OCI-LY1 (cell line): ENCODE measurements around the gene ASXL2.

Experiments used
- H2AFZ ChIP-seq: fragments of 200-600 bp; sonication (generic), shearing (Covaris generic); 2 replicates; pipeline ENCODE4 v1.6.0; 2014; ENCODE audit warnings: antibody characterized with exemption, mild to moderate bottlenecking, low read length
- H3F3A ChIP-seq: fragments of 200-600 bp; sonication (generic), shearing (Covaris generic); 2 replicates; pipeline ENCODE4 v1.6.0; 2014; ENCODE audit warnings: mild to moderate bottlenecking, antibody characterized with exemption, low read length, moderate library complexity; ENCODE audit not compliant: insufficient read depth
- H3K27ac ChIP-seq: fragments of 200-600 bp; sonication (generic); 2 replicates; pipeline ENCODE4 v1.5.1; 2014; ENCODE audit warnings: low read length, mixed run types, mild to moderate bottlenecking, low read depth; ENCODE audit not compliant: poor library complexity, severe bottlenecking
- H3K27me3 ChIP-seq: fragments of 200-600 bp; sonication (generic); 2 replicates; pipeline ENCODE4 v1.6.0; 2014; ENCODE audit warnings: antibody characterized with exemption, mild to moderate bottlenecking, low read length, moderate library complexity; ENCODE audit not compliant: insufficient read depth
- H3K36me3 ChIP-seq: fragments of 200-600 bp; sonication (generic); 2 replicates; pipeline ENCODE4 v1.6.1; 2014; ENCODE audit warnings: mild to moderate bottlenecking, antibody characterized with exemption, low read length, moderate library complexity, mixed read lengths; ENCODE audit not compliant: insufficient read depth
- H3K4me1 ChIP-seq: fragments of 200-600 bp; sonication (generic); 2 replicates; pipeline ENCODE4 v1.5.1; 2014; ENCODE audit warnings: mild to moderate bottlenecking, low read length, moderate library complexity; ENCODE audit not compliant: insufficient read depth, severe bottlenecking
- H3K4me2 ChIP-seq: fragments of 200-600 bp; sonication (generic), shearing (Covaris generic); 2 replicates; pipeline ENCODE4 v1.6.1; 2014; ENCODE audit warnings: low read length
- H3K4me3 ChIP-seq: fragments of 200-600 bp; sonication (generic); 2 replicates; pipeline ENCODE4 v1.5.1; 2014; ENCODE audit warnings: low read length, low read depth, mild to moderate bottlenecking, mixed read lengths; ENCODE audit not compliant: poor library complexity, severe bottlenecking
- H3K79me2 ChIP-seq: fragments of 200-600 bp; shearing (Covaris generic); 2 replicates; pipeline ENCODE4 v1.6.1; 2016; ENCODE audit warnings: mixed run types, low read length, mixed read lengths; ENCODE audit not compliant: insufficient read depth
- H3K9ac ChIP-seq: fragments of 200-600 bp; sonication (generic), shearing (Covaris generic); 2 replicates; pipeline ENCODE4 v1.6.1; 2014; ENCODE audit warnings: mild to moderate bottlenecking, low read length, mixed read lengths
- H3K9me2 ChIP-seq: fragments of 200-600 bp; sonication (generic), shearing (Covaris generic); 2 replicates; pipeline ENCODE4 v1.6.1; 2014; ENCODE audit warnings: low read depth, mild to moderate bottlenecking, low read length, mixed read lengths
- H3K9me3 ChIP-seq: fragments of 200-600 bp; shearing (Covaris generic); 2 replicates; pipeline ENCODE4 v1.6.1; 2014; ENCODE audit warnings: low read length, mixed read lengths
- H4K20me1 ChIP-seq: fragments of 200-600 bp; sonication (generic), shearing (Covaris generic); 2 replicates; pipeline ENCODE4 v1.6.0; 2016; ENCODE audit warnings: mild to moderate bottlenecking, low read length; ENCODE audit not compliant: insufficient read depth
- CTCF ChIP-seq: fragments of 200-600 bp; sonication (generic), shearing (Covaris generic); IDR thresholded peaks from 2 replicates; pipeline ENCODE4 v1.5.1; 2017; ENCODE audit warnings: mild to moderate bottlenecking, antibody characterized with exemption, low read length, moderate library complexity, mixed read lengths
- EZH2 ChIP-seq: fragments of 200-600 bp; sonication (generic), shearing (Covaris generic); IDR thresholded peaks from 2 replicates; pipeline ENCODE4 v1.8.0; 2017; ENCODE audit warnings: borderline replicate concordance, mixed run types, mild to moderate bottlenecking, antibody characterized with exemption, low read length, moderate library complexity, mixed read lengths

ASXL2 gene

GRCh38 chr2:25856377-25856776, 21.9 kb downstream of the ASXL2 start:
- H3F3A ChIP-seq = no peaks in the 10 kb centered on the region; the same call in 1 of the 2 replicates
- H4K20me1 ChIP-seq = no peaks in the 10 kb centered on the region
- H3K9me3 ChIP-seq = no peaks in the 10 kb centered on the region
- H2AFZ ChIP-seq = no peak overlapping the region
- H3K9me2 ChIP-seq = no peaks in the 10 kb centered on the region
- H3K4me3 ChIP-seq = no peak overlapping the region
- peaks cover 4% of the 10 kb centered on the region; the same call in 1 of the 2 replicates for H3K36me3 ChIP-seq
- H3K4me1 ChIP-seq = peaks cover 25% of the 10 kb centered on the region
- H3K27me3 ChIP-seq = no peaks in the 10 kb centered on the region
- no peak overlapping the region for H3K27ac ChIP-seq
- TF ChIP-seq EZH2 (no peak), CTCF (peak; percentile 14; the same call in 1 of the 2 replicates)
- no peak overlapping the region for H3K9ac ChIP-seq
- H3K4me2 ChIP-seq = no peak overlapping the region
- peaks cover 30% of the 10 kb centered on the region for H3K79me2 ChIP-seq

GRCh38 chr2:25855065-25855464, 23.2 kb downstream of the ASXL2 start:
- H3K27me3 ChIP-seq = no peaks in the 10 kb centered on the region
- H3K4me3 ChIP-seq = no peak overlapping the region
- no peaks in the 10 kb centered on the region; the same call in 1 of the 2 replicates for H3F3A ChIP-seq
- no peak overlapping the region for H3K4me2 ChIP-seq
- H3K27ac ChIP-seq = no peak overlapping the region
- H3K9ac ChIP-seq = no peak overlapping the region
- peaks cover 29% of the 10 kb centered on the region for H3K4me1 ChIP-seq
- H3K36me3 ChIP-seq = peaks cover 4% of the 10 kb centered on the region; the same call in 1 of the 2 replicates
- H3K9me2 ChIP-seq = no peaks in the 10 kb centered on the region
- H4K20me1 ChIP-seq = no peaks in the 10 kb centered on the region
- H3K9me3 ChIP-seq = no peaks in the 10 kb centered on the region
- H3K79me2 ChIP-seq = peaks cover 22% of the 10 kb centered on the region
- TF ChIP-seq EZH2 (no peak), CTCF (no peak)
- no peak overlapping the region for H2AFZ ChIP-seq

- Histone ChIP-seq H3K36me3 (peaks cover 4% of the 10 kb centered on the region; the same call in 1 of the 2 replicates), H3K4me2 (no peak overlapping the region), H3K4me3 (no peak overlapping the region), H3K27me3 (no peaks in the 10 kb centered on the region), H3K79me2 (peaks cover 19% of the 10 kb centered on the region), H3K9me3 (no peaks in the 10 kb centered on the region), H4K20me1 (no peaks in the 10 kb centered on the region), H3F3A (no peaks in the 10 kb centered on the region; the same call in 1 of the 2 replicates), H3K4me1 (peaks cover 29% of the 10 kb centered on the region), H3K9me2 (no peaks in the 10 kb centered on the region), H3K9ac (no peak overlapping the region), H2AFZ (no peak overlapping the region), H3K27ac (no peak overlapping the region)
- no peak for TF ChIP-seq CTCF
- TF ChIP-seq EZH2 = no peak
Observed at GRCh38 chr2:25854613-25855012, 23.7 kb downstream of the ASXL2 start.
